H1 (cell line): ENCODE results near the gene MANSC4. TPM values are rescaled to one million over a fixed set of nuclear protein-coding genes. Genes with fewer than 3 reads are reported as not detected.

Experiments used
- CBX5 ChIP-seq: fragments of 300-800, 300-1000 bp; sonication (generic); IDR thresholded peaks from 2 replicates; pipeline ENCODE4 v1.7.1; 2016; ENCODE audit warnings: antibody characterized with exemption, low read length, low read depth
- FOSL1 ChIP-seq: IDR thresholded peaks from 2 replicates; pipeline ENCODE4 v1.6.1; 2011; ENCODE audit warnings: mild to moderate bottlenecking, low read depth, low read length, moderate library complexity; ENCODE audit not compliant: insufficient read depth
- polyA plus RNA-seq, 7 experiments: library from polyadenylated mRNA; depleted of rRNA in 3 of 7; stranded (reverse) in 5 of 7; unstranded in 2 of 7; fragments of >200 nt in 5 of 7; fragments of 200-250 nt in 2 of 7; gene quantifications; 1 replicate in 5 of 7; 2 replicates in 1 of 7; 4 replicates in 1 of 7; pipeline versions ENCODE4 v1.2.1 to v1.2.3, GENCODE V29; 2011 to 2013; ENCODE audit warnings: missing spikeins in 2 of 7, mixed read lengths in 2 of 7
- total RNA-seq: library from RNA; stranded (reverse); fragmentation: NEBNext Ultra II Directional; extraction: Animal tissue kit (Norgen Biotek cat#: 25700); gene quantifications from 2 replicates; pipeline ENCODE4 v1.2.1, GENCODE V29; 2021

The MANSC4 gene
- total and polyA plus RNA-seq, 2 of the 8 experiments (the other 6 are each of a cell fraction or from before 2014, with no cell fraction given), result not detected

- TF ChIP-seq FOSL1 (no peak), CBX5 (no peak)
- TF ChIP-seq, all 59 proteins: peak for 0
Measured at GRCh38 chr12:27802511-27802910, 22.5 kb upstream of the MANSC4 start (continued).
